NCI-H510A (cell line): ENCODE measurements around the gene ENO1.
"Not testable (repeated sequence)": the region's sequence is repeated elsewhere in the genome, so short reads cannot be mapped to it uniquely, and the experiment has no call there.

Source experiments
- DNase-seq: peaks from one replicate; lab custom pipeline; 2025; lab: John Stamatoyannopoulos, UW

Gene ENO1

GRCh38 chr1:8845104-8846097 is 33.1 kb downstream of the ENO1 start:
- no peak for DNase-seq

- DNase-seq: no peak
These were observed 33.9 kb downstream of the ENO1 start for GRCh38 chr1:8844501-8845006.

- no peak for DNase-seq
These were observed 37.1 kb downstream of the ENO1 start for GRCh38 chr1:8841395-8841794.

GRCh38 chr1:8839990-8840389 is 38.5 kb downstream of the ENO1 start:
- DNase-seq: no peak

- DNase-seq: no peak
These were observed 42.4 kb downstream of the ENO1 start for GRCh38 chr1:8835941-8836643.

- DNase-seq: no peak
These were observed 47.1 kb downstream of the ENO1 start for GRCh38 chr1:8831340-8831739.

GRCh38 chr1:8830732-8831131 is 47.8 kb downstream of the ENO1 start:
- DNase-seq: not testable (repeated sequence)

- no peak for DNase-seq
These were observed 52.5 kb downstream of the ENO1 start for GRCh38 chr1:8825985-8826481.

- DNase-seq: no peak
These were observed 55.2 kb downstream of the ENO1 start for GRCh38 chr1:8823295-8823664.

- peak; percentile 71 for DNase-seq
These were observed 55.9 kb downstream of the ENO1 start for GRCh38 chr1:8822373-8823294.

- DNase-seq: no peak
These were observed 57.4 kb downstream of the ENO1 start for GRCh38 chr1:8821084-8821483.

GRCh38 chr1:8818789-8819188 is 59.7 kb downstream of the ENO1 start:
- DNase-seq: not testable (repeated sequence)

- peak; percentile 32 for DNase-seq
These were observed 60.1 kb downstream of the ENO1 start for GRCh38 chr1:8818325-8818775.

GRCh38 chr1:8817412-8818324 is 60.8 kb downstream of the ENO1 start, which contains the start of gene RERE:
Gene RERE, minus strand, starts transcription at chr1:8817640.
- DNase-seq: peak; percentile 97

- no peak for DNase-seq
These were observed 61.6 kb downstream of the ENO1 start for GRCh38 chr1:8816831-8817411.

- no peak for DNase-seq
These were observed 62.2 kb downstream of the ENO1 start for GRCh38 chr1:8816264-8816663.

GRCh38 chr1:8815582-8816151 is 62.8 kb downstream of the ENO1 start:
- DNase-seq: peak; percentile 63

- DNase-seq: peak; percentile 72
These were observed 63.6 kb downstream of the ENO1 start for GRCh38 chr1:8814865-8815264.

- no peak for DNase-seq
These were observed 64.5 kb downstream of the ENO1 start for GRCh38 chr1:8813991-8814390.
